SK-N-DZ (cell line): Measurements from ENCODE around the gene NAP1L4.
"Not testable (repeated sequence)": the region's sequence is repeated elsewhere in the genome, so short reads cannot be mapped to it uniquely, and the experiment has no call there.

ENCODE experiments used
- DNase-seq: peaks from one replicate; pipeline ENCODE4 v3.0.0-alpha.2; 2015; ENCODE audit warnings: low spot score

The NAP1L4 gene

DNA sequence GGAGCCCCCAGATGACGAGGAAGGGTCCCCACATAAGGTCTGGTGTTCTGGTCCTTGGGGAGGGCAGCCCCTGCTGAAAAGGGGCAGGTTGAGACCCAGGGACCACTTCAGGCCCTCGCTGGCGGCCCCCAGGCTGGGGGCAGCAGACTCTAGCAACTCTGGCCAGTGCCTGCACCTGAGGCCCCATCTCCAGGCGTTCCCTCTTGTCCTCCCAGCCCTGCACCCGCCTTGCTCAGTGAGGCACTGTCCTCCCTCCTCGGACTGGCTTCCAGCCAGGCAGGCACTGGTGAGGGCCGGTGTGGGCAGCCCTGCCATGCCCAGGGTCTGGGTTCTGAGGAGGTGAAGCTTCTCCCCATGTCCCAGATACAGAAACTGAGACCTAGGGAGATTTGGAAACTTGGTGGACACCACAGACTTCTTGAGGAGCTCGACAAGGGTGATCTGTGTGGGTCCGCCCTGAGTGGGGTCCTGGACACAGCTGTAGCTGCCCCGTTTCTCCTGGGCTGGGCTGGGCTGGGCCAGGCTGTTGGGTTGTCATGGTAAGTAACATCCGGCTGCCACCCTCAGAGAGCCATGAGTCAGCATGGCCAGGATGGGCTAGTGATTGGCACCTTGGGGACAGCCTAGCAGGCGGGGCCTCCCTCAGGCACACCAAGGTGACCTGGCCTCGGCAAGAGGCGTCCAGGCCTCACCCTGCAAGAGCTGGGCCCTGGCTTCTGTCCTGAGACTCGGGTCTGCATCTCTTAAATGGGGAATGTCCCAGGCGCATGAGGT is 51.8 kb downstream of the NAP1L4 start:
- no peak for DNase-seq

DNA sequence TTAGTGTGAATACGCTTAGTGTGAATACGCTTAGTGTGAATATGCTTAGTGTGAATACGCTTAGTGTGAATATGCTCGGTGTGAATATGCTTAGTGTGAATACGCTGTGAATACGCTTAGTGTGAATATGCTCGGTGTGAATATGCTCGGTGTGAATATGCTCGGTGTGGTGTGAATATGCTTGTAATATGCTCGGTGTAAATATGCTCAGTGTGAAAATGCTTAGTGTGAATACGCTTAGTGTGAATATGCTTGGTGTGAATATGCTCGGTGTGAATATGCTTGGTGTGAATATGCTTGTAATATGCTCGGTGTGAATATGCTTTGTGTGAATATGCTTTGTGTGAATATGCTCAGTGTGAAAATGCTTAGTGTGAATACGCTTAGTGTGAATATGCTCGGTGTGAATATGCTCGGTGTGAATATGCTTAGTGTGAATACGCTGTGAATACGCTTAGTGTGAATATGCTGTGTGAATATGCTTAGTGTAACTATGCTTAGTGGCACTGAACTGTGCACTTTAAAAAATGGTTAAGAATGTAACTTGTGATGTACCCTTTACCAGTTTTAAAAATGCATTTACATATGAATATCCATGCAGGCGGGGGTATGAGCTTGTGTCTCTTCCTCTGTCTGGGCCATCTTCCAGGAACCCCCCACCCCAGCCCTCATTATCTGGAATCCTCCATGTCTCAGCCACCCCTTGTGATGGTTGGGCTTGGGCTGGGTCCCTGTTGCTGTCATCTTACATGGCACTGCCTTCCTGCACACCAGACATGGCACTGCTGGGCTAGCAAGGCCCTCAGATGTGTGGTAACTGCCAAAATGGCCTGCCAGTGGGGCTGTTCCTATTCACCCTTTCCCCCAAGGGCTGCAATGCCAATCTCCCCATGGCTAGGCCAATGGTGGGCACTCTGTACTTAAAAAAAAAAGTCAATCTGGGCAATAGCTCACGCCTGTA is 53.4 kb downstream of the NAP1L4 start:
- DNase-seq = not testable (repeated sequence)

DNA sequence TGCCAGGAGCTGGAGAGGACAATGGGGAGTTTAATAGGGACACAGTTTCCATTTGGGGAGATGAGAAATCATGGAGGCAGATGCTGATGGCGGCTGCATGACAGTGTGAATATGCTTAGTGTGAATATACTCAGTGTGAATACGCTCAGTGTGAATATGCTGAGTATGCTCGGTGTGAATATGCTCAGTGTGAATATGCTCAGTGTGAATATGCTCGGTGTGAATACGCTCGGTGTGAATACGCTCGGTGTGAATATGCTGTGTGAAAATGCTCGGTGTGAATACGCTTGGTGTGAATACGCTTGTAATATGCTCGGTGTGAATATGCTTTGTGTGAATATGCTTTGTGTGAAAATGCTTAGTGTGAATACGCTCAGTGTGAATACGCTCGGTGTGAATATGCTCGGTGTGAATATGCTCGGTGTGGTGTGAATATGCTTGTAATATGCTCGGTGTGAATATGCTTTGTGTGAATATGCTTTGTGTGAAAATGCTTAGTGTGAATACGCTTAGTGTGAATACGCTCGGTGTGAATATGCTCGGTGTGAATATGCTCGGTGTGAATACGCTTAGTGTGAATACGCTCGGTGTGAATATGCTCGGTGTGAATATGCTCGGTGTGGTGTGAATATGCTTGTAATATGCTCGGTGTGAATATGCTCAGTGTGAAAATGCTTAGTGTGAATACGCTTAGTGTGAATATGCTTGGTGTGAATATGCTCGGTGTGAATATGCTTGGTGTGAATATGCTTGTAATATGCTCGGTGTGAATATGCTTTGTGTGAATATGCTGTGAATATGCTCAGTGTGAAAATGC is 54.3 kb downstream of the NAP1L4 start:
- not testable (repeated sequence) for DNase-seq

DNA sequence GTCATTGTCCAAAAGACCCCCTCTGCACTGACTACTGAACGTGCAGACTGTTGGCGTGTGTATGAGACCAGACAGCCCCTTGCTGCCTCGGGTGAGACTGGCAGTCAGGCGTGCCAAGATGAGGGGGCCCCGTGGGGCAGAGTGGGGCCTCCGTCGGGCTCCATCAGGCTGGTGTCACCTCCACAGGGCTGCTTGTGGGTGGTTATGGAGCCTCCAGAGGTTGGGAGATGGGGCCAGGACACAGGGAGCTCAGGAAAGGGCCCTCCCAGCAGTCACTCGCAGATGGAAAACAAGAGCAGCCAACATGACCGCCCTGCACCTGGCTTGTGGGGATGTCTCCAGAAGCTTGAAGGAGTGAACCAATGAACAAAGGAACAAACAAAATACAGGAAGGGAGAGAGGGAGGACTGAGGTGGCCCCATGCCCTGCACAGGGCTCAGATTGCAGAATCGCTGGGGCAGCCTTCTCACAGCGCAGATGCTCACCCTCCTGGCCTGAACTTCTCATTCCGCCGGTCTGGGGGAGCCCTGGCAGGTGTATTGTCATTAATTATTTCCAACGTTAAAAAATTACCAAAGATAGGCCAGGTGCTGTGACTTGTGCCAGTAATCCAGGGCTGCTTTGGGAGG is 57.4 kb downstream of the NAP1L4 start:
- DNase-seq = no peak

DNA sequence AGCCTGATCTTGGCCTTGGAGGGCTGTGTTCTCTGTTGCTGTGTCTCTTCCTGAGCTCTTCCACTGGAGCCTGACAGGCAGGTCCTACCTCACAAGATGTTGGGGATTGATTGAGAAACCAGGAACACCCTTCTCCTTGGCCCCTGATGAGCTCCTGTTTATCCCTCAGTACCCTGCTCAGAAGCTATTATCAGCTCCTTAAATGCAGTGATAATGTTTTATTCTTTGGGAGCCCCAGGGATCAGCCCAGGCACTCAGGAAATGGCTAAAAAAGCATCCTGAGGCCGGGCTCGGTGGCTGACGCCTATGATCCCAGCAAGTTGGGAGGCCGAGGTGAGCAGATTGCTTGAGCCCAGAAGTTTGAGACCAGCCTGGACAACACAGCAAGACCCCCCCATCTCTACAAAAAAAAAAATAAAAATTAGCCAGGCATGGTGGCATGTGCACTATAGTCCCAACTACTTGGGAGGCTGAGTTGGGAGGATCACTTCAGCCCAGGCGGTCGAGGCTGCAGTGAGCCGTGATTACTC is 58.0 kb downstream of the NAP1L4 start:
- DNase-seq = no peak

DNA sequence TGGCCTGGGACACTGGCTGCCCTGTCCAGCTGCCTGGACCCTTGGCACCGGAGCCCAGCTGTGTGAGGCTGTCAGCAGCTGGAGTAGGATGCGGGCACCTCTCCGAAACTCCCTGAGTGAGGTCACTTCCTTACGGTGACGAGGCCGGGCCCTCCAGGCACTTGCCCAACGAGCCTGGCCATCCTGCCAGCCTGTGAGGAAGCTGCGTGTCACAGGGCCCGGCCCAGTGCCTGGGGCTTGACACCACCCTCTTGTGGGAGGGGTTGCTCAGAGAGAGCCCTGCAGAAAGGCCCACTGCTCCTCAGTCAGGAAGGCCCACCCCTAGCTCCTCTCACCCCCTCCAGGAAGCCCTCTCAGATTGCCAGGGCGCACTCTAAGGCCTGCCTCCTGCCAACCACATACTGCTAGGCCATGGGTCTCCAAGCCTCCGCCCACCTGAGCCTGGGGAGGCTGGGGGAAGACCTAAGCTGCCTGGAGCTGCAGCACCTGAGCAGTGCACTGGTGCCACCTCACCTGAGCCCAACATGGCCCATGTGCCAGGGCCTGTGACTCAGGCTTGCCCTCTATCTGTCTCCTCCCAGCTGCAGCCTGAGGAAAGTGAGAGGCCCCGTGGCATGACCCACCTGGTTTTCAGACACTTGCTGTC is 58.6 kb downstream of the NAP1L4 start:
- DNase-seq = no peak

DNA sequence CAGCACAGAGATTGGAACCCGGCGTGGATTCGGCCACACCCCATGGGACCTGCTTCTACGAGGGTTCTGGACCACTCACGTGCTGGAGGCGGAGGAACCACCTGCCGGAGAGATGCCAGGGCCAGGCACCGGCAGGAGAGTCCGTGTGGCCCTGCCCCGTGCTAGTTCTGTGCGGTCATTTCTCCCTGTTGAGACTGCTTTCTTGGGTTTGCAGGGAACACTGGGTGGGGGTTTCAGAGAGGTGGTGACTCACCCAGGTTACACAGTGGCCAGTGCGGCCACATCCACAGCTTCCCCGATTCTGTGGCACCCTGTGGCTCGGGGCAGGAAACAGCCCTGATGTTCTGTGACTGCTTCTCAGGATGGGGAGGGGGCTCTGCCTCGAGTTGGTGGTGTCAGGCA is 59.3 kb downstream of the NAP1L4 start:
- no peak for DNase-seq

DNA sequence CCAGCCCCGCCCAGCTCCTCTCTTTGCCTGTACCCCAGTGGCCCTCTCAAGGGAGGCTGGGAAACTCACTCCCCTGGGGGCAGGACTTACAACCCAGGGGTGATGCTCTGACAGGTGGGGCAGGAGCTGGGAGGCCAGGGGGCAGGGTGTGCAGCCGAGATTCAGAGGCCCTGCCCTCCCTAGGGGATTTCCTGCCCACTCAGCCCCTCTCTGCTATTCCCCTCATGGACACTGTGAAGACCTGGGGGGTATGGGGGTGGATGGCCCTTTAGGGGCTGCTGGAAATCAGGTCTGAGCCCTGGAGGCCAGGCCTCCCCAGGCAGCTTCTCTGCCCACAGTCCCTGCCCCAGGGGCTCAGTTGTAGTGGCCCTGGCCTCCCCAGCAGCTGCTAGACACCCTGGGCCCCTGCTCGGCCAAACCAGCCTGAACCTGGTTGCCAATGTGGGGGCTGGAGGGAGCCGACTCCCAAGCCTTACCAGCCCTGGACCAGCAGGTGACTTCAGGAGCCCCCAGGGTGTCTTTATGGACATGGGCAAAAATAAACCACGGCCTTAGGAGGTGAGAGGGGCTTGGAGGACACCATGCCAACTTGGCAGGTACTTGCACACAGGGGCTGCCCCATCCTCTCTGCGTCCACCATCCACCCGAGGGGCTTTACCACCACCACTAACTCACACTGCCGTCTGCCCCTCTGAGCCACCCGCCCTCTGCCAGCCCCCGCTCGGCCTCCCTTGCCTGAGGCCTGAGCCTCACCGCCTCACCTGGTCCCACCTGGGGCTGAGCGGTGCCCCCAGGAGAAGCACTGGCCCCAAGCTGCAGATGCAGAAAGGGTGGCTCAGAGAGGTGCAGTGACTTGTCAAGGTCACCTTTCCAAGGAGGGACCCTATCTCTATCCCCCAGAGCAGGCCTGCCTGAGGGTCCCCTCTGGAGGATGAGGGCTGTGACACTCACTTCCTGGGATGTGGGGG is 60.1 kb downstream of the NAP1L4 start:
- no peak for DNase-seq

DNA sequence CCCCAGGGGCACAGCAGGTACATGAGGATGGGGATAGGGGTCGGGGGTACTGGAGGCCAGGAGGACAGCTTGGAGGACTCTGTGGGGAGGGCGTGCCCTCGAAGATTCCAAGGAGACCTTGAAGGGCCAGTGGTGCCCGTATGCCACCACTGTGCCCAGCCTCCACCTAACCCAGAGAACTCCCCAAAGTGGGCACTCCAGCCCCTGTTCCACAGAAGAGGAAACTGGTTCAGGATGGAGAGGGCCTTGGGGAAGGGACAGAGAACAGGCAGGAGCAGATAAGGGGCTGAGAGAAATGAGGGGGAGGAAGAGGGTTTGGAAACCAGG is 60.7 kb downstream of the NAP1L4 start:
- DNase-seq = no peak

DNA sequence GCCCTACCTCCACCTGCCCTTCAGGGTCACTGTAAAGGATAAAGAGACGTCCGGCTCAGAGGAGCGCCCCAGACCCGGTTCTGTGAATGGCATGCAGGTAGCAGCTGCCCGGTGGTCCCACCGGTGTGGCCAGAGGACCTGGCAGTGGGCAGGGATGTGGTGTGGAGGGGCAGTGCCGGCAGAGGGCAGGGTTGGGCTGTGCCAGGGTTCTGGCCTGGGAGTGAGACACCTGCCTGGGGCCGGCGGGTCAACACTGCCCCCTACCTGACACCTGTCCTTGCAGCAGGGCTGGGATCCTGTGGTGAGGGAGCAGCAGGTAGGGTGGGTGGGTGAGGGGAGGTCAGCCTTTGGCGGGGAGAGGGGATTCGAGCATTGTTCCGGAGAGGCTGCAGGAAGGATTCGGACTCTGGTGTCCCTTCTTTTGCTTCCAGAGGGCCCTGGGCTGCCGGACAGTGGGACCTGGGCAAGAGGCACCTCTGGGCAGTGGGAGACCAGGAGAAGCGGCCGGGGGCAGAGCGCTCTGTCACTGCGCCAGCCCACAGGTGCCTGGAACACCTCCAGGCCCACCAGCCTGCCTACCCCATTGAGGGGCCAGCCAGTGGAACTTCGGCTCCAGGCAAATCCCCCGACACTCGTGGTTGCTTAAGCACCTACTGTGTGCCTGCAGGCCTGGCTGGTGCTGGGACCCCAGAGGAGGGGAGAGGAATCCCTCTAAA is 61.3 kb downstream of the NAP1L4 start:
- DNase-seq = no peak

DNA sequence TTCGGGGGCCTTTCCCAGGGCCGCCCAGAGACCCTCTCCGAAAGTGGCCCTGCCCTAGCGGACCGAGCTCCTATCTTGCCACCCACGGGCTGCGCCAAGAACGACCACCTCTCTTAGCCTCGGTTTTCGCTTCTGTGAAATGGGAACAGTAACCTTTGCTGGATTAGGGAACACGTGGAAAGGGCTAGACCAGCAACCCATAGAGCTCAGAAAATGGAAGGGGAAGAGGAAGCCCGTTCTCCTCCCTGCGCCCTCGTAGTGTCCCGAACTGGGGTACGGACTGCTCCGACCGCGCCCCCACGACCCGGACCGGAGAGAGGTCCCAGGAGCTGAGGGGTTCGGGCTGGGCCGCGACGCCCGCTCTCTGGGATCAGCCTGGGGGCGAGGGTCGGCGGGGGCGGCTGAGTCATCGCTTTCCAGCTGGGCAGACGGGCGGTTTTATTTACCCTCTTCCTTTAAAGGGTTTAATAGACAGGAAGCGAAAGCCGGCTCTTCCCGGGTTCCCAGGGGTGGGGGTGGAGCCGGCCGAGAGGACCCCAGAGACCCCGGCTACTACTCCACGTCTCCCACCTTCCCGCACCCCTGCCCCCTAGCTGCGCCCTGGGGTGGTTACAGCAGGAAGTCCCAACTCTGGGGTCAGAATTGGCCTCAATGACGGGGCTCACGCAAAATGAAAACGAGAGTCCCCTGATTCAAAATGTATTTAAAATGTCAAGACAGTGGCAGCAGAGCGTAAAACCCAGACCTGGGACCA is 62.0 kb downstream of the NAP1L4 start:
- no peak for DNase-seq

DNA sequence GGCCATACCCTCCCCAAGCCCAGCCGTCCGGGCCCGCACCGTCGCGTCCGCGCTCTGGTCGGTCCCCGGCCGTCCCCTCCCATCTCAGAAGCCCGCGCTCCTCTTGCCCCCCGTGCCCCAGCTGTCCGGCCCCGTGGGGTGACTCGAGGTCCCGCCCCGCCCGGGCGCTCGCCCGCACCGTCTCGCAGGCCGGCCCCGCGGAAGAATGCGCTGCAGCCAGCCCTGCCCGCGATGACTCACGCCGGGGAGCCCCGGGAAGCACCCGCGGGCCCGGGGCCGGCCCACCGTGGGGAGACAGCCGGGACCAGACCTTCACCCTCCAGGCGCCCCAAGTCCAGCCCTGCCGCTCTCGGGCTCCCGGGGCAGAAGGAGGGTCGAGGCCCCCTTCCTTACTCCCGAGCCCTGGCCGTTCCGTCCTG is 62.6 kb downstream of the NAP1L4 start:
- no peak for DNase-seq

DNA sequence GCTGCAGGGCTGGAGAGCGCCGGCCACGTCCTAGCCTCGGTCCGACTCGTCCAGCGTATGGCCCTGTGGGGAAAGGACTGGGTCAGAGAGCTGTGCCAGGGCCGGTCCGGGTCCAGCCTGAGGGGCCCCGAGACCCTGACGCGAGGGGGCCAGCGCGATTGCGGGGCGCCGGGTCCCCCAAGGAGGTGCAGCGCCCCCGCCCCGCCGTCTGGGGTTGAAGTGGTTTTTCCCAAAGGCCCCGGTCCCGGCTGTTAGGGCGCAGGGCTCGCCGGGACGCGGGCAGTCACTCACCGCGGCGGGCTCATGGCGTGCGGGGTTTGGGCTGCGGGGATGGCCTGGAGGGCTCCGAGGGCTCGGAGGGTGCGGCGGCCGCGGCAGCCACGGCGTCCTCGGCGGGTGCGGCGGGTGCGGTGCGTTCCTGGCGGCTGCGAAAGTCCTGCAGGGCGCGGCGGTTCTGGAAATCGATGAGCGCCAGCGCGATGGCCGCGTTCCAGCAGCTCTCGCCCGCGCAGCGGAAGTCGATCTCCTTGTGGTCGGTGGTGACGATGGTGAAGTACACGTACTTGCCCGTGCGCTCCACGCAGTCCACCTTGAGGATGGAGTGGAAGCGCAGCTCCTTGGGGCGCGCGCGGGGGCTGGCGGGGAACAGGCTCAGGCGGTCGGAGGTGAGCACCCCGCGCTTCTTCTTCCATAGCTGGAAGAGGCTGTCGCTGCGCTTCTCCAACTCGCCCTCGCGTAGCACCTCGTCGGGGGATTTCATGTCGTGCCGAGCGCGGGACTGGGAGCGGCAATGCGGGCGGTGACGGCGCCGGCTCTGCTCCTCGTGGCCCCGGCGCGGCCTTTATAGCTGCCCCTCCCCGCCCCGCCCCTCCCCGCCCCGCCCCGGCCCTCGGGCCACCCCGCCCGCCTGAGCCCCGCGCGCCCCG is 63.3 kb downstream of the NAP1L4 start, which contains the start of gene PHLDA2:
TSS of gene PHLDA2 (minus strand) at position 816 of the 926 bp plus-strand sequence. CDS start at position 760, 56 bp downstream.
- DNase-seq = no peak

DNA sequence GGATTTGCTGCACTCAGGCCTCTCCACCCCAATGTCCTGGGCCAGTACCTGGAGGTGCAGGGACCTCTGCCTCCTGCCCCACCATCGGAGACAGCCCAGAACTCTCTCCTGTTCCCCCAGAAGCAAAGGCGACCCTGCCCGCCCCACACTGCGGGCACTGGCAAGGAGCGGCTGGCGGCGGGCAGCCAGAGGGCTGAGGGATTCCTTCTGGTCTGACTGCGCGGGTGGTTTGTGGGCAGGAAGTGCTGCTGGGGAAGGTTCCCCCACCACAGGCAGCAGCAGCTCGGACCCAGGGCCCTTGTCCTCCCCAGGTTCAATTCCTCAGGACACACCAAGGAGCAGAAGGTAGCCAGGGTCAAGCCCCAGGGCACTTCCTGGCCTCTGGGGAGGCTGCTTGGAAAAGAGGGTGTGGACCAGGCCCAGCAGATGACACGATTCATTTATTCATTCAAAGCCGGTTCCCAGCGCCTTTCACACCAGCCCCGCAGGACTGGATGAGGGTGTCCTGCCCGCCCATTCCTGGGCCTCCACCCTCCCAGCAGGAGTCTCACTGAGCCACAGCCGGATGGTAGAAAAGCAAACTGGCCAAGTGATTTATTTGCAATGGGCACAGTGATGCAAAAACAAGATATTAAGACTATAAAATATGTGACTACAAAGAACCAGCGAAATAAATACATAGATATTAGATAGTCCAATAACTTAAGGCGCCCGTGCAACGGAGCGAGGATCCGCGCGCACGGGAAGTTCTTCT is 64.1 kb downstream of the NAP1L4 start:
- DNase-seq = no peak

DNA sequence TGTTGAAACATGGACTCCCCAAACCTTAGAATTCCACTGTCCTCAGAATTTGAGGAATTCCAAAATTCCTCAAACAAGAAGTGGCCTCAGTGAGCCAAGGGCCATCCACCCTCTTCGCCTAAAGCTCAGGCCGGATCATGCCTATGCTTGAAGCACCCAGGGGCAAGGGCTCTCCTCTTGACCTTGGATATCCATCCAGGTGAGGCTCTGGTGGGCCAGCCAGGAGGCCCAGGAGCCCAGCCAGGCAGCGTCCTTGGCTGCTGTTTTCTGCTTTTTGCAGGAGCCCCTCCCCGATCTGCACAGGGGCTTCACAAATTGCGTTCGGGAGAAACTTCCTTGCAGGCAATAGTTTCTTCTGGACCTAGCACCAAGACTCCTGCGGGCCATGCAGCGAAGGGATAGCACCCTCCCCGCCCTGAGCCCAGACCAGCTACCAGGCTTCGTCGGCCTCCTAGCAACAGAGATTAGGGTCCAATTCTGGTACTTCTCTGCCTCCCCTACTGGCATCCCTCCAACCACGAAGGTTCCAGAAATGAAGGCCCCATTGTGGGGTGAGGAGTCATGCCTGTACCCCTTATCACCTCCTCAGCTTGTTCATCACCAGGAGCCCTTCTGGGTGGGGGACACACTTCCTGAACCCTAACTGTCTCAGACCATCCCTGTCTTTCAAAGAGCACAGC is 64.9 kb downstream of the NAP1L4 start:
- DNase-seq = no peak
